RPMI8226 (cell line): ENCODE data around the gene DDO.
"Not testable (repeated sequence)": the region's sequence is repeated elsewhere in the genome, so short reads cannot be mapped to it uniquely, and the experiment has no call there.

Experiments used
- DNase-seq: peaks from one replicate; pipeline ENCODE4 v3.0.0-alpha.2; 2015

Gene DDO

DNA sequence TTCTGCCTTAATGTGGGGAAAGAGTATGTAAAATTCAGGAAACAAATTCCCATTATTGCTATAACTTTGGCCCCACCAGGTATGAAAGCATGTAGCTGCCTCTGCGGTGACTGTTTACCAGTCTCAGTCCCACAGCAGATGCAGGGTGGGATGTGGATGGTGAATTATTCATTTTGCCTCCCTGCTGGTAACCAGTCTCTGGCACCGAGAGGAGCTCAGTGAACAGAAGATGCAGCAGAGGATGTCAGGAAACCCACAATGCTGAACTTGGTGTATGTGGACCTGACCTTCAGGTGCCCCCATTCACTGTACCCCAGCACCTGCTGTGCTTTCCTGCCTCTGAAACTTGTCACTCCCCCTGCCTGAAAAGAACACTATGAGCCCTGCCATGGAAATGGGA is 48.4 kb downstream of the DDO start:
- DNase-seq = no peak

DNA sequence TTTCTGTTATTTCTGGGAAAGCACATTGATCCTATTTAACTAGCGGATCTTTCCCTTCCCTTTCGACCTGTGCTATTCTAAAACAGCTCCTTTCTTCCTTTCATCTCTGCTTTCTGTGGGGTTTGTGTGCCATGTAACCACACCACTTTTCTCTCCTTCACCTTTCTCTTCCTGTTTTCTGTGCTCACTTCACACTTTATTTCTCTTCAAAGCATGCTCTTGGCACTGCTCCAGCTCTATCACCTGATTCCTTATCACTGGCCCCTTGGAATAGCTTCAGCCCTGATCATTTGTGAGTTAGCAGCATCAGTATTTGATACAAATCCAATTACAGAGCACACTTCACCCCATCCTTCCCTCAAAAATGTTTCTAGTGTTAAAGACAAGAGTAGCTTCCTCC is 49.1 kb downstream of the DDO start:
- DNase-seq = no peak

DNA sequence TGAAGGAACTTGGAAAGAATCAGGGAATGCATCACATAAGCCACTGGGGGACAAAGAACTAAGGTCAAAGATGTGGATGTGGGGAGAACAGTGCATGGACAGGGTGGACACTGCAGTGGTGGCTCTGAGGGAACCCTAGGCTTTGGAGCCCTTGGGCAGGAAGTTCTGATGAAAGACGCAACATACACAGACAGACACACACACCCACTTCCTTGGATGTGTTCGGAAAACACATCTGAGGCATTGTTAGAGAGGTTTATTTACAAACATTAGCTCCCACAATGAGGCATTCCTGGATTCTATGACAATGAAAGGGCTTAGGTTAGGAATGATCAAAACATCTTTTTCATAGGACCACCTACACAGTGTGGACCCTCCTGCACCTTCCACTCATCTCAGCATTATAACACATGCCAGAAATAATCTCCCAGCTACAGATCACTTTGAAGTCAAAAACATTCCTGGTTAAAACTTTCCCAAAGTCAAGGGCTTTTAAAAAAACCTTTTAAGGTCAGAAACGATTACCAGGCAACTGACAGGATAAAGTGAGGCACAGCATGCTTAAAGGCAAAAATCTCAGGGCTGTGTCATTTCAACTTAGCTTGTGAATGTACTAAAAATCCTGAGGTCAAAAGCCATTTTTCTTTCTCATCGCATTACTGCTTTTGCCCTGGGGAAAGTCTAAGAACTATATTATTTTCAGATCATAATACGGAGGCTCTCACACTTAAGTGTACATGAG is 50.8 kb downstream of the DDO start:
- DNase-seq = no peak

DNA sequence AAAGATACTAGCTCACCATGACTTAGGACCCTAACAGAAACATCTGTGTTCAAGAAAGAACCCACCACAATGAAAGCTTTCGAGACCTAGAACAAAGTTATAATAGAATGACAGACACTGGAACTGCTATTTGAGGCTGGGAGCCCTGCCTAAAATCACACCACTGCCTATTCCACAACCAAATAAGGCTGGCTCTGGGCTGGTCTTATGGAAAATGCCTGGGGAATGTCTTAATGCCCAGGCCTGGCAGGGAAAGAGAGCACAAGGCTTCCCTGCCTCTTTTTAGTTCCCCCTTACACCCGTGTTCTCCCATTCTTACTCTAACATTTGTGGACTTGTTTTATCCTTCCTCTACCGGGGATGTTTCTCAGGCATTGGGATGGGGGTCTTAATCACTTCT is 51.6 kb downstream of the DDO start:
- no peak for DNase-seq

DNA sequence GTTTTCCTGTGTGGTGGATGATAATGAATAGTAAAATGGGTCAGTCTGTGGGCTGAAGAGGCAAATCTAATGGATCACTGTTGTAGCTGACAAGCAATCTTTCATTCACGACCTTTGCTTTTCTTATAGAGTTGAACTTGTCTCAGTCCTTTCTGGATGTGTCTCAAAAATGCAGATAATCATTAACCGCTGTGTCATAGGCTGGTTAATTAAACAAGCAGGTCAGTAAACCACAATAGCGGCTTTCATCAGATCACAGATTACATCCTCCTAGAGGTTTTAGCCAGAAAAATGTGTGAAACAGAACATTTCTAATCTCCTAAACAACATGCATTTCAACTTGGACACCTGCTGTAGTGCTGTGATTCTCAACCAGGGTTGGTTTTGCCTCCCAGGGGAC is 54.7 kb downstream of the DDO start:
- DNase-seq = no peak

DNA sequence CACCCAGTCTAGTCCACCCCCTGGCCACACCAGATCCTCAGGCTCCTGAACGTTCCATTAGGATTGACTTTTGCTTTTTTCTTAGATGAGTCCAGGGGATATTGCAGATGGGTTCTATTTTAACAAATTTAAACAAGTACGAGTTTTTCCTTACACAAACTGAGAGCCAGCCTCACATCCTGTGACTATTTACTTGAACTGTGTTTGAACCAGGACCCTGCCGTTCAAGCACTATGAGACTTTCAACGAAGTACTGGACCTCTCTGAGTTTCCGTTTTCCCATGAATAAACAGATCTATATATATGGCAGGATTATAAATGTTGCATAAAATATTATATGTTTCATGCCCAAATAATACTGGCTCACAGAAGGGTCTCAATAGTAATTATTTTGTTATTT is 55.8 kb downstream of the DDO start:
- no peak for DNase-seq

DNA sequence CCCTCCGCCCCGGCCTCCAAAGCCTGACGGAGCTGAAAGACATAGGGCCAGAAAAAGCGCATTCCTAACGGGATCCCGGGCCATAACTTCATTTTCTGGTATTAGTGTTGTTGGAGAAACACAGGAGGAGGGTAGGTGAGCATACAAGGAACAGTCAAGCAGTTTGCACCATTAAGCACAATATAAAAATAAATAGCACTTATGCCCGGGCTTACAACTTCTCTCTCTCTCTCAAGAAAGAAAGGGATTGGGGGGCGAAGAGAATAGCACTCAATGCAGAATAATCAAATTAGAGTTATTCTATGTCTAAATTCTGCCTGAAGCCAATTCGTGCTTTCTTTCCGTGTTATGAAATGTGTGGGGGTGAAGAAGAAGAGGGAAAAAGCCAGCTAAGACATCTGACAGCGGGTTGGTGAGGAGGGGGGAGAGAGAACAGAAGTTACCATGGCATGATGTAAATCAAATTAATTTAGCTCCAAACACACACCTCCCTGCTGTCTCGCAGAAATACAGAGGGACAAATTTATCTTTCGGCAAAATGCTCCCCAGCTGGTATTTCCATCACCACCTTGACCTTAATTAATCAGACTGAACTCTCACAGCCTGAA is 56.7 kb downstream of the DDO start:
- DNase-seq = no peak

DNA sequence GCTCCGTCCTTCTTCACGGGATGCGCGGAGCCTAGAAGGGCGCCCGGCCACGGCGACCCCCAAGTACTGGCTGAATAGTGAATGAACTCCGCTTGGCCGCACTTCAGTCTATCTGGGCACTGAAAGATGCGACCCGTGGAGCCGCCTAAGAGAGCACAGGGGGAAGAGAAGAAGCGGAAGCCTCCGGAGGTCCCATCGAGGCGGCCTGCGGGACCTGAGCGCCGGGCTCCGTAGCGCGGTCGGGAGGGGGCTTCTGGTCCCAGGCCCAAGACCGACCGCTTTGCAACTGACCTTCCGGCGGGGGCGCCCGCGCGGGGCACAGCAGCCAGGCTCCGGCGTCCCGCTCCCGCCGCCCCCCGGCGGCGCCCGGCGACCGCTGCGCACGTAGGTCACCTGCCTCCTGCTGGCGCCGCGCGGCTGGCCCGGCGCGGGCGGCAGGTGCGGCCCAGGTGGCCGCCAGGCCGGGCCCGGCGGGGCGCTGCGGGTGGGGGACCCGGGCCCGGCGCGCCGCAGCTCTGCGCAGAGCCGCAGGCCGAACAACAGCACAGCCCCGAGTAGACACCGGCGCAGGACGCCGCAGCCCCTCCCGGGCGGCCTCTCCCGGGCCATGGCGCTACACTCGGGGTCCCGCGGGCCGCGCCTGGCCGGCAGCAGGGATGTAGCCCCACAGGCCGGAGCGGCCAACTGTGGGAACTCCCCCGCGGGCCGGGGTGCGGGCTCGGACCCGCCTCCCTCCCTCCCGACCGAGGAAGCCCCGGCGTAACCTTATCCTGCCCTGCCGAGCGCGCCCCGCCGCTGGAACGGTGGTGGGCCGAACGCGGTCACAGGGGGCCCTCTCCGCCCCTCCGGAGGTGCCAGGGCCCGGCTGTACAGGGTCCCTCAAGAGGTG is 57.5 kb downstream of the DDO start, which contains the start of gene METTL24:
Gene METTL24 (minus strand): TSS at position 686 of the 889 bp plus-strand sequence. CDS start 77 bp downstream, at position 609.
- no peak for DNase-seq

DNA sequence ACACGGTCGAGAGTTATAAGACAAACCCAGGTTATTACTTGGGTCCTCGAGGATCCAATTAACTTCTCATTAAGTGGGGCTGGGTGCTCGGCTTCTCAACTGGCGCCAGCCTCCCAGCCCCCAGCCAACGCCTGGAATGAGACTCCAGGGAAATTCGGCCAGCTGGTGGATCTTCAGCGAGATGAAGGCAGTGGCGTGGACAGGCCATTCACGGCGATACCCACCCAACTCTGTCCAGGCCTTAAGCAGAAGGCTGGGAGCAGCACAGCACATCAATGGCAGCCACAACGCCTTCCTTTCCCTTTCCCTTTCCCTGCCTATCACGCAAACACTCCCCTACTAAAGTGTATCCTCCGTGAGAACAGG is 58.1 kb downstream of the DDO start:
- DNase-seq = no peak

DNA sequence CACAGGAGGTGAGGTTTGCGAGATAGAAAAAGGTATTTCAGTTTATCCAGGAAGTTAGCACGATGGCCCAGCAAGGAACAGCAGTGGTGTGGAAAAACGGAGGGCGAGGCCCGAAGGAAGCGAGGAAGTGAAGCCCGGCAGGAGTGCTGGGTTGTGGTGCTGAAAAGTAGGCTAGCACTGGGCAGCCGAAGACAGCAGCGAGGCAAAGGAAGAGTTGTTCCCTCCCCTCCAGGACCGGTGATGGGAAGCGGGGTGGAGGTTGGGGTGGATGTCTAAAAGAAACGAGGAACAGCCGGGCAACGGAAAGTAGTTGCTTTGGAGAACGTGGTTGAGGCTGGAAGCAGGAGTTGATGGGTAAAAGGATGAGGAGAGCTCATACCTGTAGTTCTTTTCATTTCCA is 58.6 kb downstream of the DDO start:
- no peak for DNase-seq

DNA sequence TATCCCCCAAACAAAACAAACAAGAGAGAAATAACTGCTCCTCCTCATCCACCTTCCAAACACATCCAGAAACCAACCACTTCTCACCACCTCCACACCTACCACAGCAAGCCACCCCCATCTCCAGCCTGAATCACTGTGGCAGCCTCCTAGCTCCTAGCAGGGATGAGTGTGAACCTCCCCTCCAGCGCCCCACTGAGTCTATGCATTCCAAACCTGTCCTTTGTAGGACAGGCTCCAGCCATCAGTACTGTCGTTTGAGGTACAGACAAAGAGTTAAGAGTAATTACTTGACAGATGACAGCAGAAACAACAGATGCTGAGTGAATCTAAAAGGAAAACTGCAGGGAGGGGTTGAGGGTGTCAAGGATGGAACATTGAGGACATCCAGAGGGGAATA is 59.6 kb downstream of the DDO start:
- no peak for DNase-seq

DNA sequence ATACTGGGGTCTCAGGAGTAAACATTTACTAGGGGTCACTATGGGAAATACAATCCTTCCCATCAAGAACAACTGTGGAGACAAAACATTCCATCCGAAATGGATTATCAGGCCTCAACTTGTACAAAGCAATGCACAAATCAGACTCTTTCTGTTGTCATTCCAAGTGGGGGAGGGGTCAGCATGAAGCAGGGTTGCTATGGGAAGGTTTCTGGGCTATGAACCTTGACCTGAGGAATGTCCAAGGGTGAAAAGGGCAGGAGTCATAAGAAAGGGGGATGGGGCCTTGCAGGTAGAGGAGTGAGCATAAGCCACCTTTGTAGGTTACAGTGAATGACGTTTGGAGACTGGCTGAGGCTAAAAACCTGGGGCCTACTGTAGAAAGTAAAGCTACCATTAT is 60.4 kb downstream of the DDO start:
- DNase-seq = no peak

DNA sequence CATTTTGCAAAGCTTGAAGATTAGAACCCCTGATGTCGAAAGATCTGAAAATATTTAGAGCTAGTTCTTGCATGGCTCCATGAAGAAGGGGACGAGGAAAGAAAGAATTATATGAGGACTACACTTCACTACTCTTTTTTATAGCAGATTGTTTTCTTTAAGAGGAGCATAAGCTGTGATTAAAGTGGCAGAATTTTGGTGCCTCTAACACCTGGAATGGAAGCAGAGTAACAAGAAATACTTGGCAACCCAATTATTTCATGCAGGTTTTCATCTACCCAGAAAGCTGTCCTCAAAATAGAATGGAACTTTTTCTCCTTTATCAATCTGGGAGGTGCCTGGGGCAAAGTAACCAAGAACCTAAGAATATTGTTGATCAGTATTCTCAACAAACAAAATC is 61.2 kb downstream of the DDO start:
- DNase-seq = no peak

DNA sequence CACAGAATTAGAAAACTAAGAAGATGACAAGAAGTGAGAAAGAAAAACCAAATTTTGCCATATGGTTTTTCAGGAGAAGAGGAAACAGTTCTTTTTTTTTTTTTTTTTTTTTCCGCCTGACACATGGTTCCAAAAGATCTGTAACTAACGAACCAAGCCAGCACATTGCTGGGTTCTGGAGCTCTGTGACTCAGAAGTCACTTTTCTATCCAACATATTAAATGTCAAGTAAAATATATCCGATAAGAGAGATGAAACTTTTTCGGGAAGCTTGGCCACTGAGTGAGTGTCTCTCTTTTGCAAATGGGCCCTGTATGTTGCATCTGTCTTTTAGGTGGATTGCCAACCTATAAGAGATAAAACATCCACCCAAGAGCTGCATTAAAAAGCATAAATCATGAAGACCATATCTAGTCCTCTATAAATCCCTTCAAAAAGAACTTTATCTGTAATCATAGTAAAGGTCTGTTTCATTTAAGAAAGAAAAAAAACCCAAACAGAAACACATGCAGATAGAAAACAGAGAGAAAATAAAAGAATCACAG is 61.8 kb downstream of the DDO start:
- DNase-seq = no peak

DNA sequence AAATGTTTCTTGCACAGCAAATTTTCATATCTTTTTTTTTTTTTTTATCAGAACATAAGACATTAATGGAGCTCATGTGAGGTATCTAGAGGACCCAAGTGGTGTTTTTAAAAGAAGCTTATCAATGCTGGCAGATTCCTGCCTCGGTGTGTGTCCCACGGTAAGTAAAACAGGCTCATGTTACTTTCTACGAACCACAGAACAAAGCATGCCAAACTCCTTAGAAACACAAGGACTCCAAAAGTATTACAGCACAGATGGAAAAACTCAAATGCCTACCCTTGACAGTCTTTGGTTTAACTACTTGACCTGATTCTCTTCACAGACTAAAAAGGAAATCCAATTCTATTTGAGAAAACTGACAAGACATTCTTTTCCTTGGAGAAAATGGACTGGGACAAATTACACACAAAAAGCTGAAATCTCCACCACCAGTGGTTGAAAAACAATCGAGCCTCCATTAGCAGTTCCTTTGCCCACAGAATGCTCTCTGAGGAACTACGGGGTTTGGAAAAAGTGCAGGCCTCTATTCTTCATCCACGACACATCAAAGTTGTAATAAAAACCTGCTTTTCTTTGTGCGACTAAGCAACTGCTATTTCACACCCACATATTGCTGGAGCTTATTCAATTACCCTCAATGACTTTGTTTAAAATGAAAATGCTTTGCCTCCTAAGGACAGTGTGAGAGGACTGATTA is 62.7 kb downstream of the DDO start:
- DNase-seq = no peak

DNA sequence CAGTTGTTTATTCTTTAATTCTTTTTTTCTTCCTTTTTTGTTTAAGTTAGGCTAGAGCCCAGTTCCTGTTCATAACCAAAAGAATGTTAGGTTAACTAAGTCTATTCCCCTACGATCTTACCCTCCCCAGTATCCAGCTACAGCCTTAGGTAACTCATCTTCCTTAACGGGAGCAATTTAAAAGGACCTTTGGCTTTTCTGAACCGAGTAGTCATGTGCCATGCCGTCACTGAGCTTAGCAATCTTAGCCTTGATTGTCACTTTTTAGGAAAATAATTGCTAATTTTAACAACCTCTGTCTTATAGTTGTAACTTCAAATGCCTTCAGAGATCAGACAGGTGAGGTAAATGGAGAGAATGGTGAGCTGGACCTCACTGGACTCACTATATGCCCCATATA is 63.4 kb downstream of the DDO start:
- no peak for DNase-seq

DNA sequence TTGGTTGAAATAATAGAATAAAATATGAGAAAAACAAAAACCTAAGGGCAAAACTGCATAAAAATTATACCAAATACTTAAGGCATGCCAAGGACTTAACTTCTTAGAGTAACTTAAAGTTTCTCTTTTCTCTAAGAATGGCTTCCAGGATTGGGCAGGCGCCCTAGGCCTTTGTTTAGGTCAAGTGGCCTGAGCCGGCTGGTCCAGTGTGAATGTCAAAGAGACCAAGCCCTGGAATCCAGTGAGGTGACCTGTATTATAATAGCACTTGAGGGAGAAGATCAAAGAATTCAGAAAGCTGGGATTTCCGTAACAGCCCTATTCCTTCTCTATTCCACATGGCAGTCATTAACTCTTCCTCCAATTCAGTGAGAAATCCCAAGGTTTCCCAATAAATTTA is 63.8 kb downstream of the DDO start:
- no peak for DNase-seq

DNA sequence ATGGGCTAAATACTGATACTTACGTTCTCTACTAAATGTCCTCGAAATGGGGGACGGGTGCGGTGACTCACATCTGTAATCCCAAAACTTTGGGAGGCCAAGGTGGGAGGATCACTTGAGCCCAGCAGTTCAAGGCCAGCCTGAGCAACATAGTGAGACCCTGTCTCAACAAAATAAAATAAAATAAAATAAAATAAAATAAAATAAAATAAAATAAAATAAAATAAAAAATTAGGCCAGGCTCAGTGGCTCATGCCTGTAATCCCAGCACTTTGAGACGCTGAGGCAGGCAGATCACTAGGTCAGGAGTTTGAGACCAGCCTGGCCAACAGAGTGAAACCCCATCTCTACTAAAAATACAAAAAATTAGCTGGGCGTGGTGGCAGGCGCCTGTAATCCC is 64.8 kb downstream of the DDO start:
- DNase-seq = not testable (repeated sequence)

DNA sequence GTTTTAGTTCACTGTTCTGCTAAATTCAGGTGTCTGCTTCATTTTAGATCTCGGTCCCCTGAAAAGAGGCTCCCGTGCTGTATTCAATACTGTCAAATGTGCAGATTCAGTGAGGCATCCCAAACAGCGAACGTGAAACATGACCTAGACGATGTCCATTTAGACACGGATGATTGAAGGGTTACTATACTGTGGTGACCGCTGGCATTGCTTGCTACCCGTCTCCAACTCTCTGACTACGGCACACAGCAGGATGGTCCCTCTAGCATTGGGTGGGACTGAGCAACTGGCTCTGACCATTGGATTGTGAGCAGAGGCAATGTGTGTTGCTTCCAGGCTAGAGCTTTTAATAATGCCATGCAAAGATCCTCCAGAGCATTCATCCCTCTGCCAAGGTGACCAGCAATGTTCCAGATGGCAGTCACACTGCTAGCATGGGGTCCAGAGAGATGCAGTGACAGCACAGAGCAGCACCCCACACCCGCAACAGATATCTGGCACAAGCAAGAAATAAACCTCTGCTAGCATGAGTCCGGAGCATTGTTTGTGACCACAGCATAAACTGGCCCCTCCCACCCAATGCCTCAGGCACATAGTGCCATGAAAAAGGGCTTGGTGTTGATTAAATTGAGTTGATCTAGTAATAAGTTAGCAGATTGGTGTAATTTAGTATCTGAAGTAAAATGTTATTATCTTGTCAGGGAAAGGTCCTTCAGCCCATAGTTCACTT is 66.2 kb downstream of the DDO start:
- no peak for DNase-seq

DNA sequence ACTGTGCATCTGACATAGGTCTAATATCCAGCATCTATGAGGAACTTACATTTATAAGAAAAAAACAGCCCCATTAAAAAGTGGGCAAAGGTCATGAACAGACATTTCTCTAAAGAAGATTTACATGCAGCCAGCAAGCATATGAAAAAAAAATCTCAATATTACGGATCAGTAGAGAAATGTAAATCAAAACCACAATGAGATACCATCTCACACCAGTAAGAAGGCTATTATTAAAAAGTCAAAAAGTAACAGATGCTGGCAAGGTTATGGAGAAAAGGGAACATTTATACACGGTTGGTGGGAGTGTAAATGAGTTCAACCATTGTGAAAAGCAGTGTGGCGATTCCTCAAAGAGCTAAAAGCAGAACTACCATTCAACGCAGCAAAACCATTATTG is 70.3 kb downstream of the DDO start:
- no peak for DNase-seq

DNA sequence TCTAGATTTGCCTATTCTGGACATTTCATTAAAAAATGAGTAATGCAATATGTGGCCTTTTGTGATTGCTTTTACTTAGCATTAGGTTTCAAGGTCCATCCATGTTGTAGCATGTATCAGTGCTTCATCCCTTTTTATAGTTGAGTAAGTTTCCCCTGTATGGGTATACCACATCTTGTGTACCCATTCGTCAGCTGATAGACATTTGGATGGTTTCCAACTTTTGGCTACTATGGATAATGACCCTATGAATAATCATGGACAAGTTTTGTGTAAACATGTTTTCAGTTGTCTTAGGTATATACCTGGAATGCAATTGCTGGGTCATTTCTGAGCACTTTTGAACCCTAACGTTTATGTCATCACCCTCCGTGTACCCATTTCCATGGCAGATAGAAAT is 72.6 kb downstream of the DDO start:
- no peak for DNase-seq
